ENCODE results near the gene BCAS3.

GRCh38 chr17:61361084-61361483 lies 683.4 kb downstream of the BCAS3 start:
- TF ChIP-seq CTCF (IDR thresholded peaks at IDR 0.05; ENCODE audit: low read length) (no peak), EZH2 (IDR thresholded peaks at IDR 0.05; ENCODE audit: borderline replicate concordance, low read length) (no peak)

Measured in OCI-LY1 (cell line).